Measurements from ENCODE around the gene UVRAG.

The UVRAG gene

GRCh38 chr11:76188873-76189272, 373.9 kb downstream of the UVRAG start:
- TF ChIP-seq, protein P1, sequence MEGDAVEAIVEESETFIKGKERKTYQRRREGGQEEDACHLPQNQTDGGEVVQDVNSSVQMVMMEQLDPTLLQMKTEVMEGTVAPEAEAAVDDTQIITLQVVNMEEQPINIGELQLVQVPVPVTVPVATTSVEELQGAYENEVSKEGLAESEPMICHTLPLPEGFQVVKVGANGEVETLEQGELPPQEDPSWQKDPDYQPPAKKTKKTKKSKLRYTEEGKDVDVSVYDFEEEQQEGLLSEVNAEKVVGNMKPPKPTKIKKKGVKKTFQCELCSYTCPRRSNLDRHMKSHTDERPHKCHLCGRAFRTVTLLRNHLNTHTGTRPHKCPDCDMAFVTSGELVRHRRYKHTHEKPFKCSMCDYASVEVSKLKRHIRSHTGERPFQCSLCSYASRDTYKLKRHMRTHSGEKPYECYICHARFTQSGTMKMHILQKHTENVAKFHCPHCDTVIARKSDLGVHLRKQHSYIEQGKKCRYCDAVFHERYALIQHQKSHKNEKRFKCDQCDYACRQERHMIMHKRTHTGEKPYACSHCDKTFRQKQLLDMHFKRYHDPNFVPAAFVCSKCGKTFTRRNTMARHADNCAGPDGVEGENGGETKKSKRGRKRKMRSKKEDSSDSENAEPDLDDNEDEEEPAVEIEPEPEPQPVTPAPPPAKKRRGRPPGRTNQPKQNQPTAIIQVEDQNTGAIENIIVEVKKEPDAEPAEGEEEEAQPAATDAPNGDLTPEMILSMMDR (IDR thresholded peaks at IDR 0.05; ENCODE audit: extremely low read depth, insufficient read depth, missing control alignments) = no peak
- in situ Hi-C loops (cut with MboI; ENCODE audit: low pct_unique_long_range_greater_than_20kb, low sequenced_read_pairs, unreplicated experiment) = no loop called here
- DNase-seq (ENCODE audit: low spot score) = no peak

DNA sequence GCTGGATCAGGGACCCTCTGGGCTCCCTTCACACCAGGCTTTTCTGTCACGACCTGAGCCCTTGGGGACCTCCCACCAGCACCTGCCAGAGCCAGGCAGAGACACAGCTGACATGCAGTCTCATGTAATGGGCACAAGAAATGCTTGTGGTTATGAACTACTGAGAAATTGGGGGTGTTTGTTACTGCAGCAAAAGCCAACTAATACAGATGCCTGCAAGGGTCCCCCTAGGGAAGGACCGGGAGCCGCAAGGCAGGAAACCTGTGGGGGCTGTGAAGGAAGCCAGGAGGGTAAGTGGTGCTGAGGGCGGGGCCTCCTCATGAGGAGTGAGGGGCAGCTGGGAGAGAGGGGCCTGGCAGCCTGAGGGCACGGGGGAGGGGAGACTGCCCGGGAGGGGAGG, 374.7 kb downstream of the UVRAG start:
- DNase-seq (ENCODE audit: low spot score) = no peak
- TF ChIP-seq, protein P1 (IDR thresholded peaks at IDR 0.05; ENCODE audit: extremely low read depth, insufficient read depth, missing control alignments) = no peak
- in situ Hi-C loops (cut with MboI; ENCODE audit: low pct_unique_long_range_greater_than_20kb, low sequenced_read_pairs, unreplicated experiment) = no loop called here

DNA sequence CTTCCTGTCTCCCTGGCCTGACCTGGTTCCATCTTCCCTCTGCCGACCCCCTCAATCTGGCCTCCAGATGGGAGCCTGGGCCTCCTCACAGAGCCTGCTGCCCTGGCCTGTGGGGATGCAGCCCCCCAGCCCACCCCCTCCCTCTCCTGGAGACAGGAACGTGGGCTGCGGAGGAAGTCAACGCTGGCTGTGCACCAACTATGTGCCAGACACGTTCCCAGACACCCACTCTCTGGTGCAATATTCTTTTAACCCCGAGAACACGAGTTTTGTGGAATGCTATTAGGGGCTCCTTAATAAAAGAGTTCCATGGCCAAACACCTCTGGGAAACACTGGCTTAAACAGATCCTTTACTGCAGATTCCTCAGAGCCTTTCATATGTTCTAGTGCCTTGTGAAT, 375.4 kb downstream of the UVRAG start:
- in situ Hi-C loops (cut with MboI; ENCODE audit: low pct_unique_long_range_greater_than_20kb, low sequenced_read_pairs, unreplicated experiment) = no loop called here
- TF ChIP-seq, protein P1 (IDR thresholded peaks at IDR 0.05; ENCODE audit: extremely low read depth, insufficient read depth, missing control alignments) = no peak
- DNase-seq (ENCODE audit: low spot score) = no peak
